T1000 (cell line): ENCODE data around the gene CLDN7.

ENCODE experiments used
- DNase-seq: peaks from one replicate; lab custom pipeline; 2025; ENCODE audit warnings: mixed read lengths; lab: John Stamatoyannopoulos, UW

The CLDN7 gene, protein sequence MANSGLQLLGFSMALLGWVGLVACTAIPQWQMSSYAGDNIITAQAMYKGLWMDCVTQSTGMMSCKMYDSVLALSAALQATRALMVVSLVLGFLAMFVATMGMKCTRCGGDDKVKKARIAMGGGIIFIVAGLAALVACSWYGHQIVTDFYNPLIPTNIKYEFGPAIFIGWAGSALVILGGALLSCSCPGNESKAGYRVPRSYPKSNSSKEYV

DNA sequence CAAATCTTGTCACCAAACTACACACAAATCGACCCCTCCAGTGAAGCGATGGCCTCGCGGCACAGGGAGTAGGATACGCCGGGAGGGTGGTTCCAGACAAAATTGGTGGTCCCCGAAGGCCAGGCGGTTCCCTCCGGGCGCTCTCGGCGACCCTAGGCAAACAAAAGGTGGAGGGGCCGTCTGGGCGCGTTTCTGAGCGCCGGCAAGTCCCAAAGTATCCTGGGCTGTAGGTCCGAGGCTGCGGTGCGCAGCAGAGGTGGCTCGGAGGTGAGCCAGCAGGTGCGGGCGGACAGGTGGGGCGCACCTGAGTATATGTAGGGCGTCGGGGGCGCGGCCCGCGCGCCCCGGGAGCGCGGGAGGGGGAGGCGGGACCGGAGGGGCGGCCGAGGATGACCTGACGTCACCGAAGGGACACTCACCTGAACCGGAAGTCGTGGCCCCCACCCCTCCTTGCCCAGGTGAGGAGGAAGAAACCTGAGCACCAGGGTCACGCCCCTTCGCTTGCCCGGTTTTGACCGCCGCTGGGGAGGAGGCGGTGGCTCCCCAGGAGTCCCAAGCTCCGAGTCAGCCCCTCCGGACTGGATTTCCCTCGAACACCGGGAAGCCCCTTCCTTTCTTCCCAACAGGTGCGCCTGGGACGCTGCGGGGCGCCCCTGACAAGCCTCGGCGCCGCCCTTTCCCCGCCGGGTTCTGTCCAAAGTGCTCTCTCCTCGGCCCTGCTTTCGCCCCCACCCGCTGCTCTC, at the start of gene CLDN7:
TSS of gene CLDN7 (minus strand) at position 287 of the 743 bp plus-strand sequence. CDS start 435 bp downstream, outside the sequence.
- no peak for DNase-seq

DNA sequence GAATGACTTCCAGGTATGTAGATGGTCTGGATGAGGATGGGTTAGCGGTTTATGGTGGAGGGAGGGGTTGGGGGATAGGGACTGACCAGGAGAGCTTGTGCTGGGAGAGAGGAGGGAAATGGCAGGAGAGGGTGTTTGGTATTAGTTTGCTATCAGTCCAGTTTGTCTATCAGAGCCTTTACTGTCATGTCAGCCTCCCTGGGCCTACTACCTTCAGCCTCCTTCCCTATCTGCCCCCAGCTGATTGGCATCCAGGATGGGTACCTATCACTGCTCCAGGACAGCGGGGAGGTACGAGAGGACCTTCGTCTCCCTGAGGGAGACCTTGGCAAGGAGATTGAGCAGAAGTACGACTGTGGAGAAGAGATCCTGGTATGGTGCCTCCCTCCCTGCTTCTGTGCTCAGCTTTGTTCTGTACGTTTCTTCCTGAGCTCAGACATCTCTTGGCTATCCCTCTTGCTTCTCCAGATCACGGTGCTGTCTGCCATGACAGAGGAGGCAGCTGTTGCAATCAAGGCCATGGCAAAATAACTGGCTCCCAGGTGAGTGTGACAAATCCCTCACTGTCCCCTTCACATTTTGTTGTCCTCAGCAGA, 48.9 kb upstream of the CLDN7 start:
- DNase-seq = no peak

DNA sequence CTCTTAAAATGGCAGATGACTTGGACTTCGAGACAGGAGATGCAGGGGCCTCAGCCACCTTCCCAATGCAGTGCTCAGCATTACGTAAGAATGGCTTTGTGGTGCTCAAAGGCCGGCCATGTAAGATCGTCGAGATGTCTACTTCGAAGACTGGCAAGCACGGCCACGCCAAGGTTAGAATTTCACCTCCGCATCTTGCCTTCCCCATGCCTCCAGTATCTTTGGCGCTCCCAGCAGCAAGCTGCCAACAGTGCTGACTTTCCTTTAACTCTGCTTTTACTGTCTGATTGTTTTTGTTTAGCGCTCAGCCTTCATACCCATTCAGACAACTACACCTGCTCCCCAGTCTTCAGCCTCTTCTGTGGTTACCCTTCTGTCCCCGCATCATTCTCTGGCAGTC, 47.4 kb upstream of the CLDN7 start:
- no peak for DNase-seq

DNA sequence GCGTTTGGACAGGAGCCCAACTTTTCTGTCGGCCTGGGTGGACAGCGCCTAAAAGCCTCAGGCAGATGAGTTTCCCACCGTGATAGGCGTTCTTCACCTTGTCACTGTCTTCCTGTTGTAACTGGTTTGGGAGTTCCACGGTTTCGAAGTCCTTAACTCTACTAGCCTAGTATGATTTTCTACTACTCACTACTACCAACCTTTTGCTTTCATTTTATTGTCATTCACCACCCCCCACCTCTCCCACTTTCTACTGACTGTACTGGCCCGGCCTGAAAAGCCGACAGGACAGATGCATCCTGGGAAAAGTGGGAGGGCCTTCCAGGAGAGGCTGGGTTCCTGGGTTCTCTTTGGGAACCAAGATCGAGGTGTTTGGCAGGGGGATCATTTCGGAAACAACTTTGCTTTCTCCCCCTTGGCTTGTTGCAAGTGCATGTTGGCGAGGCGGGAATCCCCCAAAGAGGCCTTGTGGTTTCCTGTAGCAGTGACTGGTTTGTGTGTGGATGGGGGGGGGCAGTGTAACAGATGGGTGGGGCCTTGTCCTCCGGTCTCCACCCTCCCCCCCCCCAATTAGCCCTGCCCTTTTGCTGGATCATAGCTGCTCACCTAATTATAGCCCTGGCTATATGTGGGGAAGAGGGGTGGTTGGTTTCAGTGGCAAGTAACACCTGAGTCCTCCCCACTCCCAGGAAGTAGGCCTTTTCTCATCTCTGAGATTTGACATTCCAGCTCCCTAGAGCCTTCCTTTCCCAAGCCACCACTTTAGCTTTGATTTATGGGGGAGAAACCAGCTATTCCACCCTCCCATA, 46.6 kb upstream of the CLDN7 start:
- DNase-seq = peak; percentile 49

DNA sequence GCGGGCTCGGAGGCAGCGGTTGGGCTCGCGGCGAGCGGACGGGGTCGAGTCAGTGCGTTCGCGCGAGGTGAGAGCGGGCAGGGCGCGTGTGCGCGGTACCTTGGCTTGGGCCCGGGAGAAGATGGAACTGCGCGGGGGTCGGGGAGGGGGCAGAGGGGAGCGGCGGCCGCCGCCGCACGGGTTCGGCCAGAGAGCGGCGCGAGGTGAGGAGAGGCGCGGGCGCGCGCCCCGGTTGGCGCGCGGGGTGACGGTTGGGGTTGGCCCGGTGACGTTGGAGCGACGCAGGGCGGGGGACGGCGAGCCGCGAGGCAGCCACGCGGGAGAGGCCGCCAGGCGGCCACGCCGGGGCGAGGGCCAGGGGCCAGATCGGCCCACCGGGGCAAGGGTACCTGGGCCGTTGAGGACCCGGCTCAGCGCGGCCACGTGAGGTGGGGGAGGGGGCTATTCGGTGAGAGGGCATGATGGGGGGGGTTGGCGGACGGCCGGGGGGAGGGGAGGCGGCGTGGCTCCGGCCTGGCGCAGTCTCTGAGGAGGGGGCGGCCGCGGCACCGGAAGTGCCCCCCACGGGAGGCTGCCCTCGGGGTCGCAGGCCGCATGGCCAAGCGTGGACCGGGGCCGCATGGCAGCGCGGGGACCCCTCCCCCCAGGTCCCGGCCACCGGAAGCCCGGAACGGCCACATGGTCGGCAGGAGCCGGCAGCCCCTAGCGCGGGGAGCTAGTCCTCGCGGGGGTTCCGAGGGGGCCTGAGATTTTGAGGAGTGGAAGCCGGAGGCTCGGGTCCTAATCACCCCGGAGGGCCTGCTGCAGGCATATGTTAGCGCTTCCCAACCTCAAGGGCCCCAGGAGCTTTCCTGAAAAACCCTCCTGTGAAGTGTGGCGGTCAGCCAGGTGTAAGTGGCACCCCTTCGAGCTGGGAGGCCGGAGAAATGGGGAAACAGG, 45.7 kb upstream of the CLDN7 start:
- DNase-seq = no peak

DNA sequence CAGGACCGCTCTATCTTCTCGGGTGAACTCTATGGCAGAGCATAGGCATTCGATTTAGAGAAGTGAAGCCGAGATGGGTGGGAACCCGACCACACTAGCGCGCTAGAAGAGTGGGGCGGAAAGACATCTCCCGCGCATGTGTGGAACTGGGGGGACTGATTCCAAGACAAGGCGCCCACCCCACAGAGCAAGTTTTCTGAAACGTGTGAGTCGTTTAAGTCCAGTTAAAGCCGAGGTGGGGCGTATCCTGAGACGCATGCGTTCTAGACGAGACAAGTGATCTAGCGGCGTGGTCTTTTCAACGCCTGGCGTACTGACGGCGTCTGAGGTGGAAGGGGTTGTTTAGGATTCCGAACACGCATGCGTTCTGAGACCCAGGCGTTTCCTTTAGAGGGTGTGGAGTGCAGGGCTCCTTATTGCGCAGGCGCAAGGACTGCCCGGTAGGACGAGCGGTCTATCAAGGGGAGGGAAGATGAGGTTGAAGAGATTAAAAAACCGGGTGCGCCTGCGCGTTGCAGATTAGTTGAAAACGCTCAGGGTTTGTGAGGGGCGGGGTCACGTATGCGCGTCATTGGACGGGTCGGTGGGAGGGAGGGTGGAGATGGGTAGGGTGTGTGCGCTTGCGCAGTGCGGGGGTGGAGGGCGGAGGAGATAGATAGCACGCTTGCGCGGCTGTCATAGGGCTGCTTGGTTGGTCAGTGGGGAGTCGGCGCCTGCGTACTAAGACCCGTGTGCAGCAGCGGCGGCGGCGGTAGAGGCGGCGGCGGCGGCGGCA, 44.8 kb upstream of the CLDN7 start, which contains the start of gene EIF5A:
TSS of gene EIF5A (plus strand) at position 718 of the 775 bp plus-strand sequence. CDS start 2,008 bp downstream, outside the sequence.
- peak; percentile 99 for DNase-seq

DNA sequence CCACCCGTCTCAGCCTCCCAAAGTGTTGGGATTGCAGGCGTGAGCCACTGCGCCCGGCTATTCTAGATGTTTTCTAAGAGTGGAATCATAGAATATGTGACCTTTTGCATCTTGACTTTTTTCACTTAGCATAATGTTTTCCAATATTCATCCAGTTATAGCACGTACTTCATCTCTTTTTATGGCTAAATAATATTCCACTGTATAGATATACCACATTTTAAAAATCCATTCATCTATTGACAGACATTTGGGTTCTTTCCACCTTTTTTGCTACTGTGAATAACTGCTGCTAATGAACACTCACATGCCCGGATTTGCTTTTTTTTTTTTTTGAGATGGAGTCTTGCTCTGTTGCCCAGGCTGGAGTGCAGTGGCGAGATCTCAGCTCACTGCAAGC, 41.9 kb upstream of the CLDN7 start:
- no peak for DNase-seq

DNA sequence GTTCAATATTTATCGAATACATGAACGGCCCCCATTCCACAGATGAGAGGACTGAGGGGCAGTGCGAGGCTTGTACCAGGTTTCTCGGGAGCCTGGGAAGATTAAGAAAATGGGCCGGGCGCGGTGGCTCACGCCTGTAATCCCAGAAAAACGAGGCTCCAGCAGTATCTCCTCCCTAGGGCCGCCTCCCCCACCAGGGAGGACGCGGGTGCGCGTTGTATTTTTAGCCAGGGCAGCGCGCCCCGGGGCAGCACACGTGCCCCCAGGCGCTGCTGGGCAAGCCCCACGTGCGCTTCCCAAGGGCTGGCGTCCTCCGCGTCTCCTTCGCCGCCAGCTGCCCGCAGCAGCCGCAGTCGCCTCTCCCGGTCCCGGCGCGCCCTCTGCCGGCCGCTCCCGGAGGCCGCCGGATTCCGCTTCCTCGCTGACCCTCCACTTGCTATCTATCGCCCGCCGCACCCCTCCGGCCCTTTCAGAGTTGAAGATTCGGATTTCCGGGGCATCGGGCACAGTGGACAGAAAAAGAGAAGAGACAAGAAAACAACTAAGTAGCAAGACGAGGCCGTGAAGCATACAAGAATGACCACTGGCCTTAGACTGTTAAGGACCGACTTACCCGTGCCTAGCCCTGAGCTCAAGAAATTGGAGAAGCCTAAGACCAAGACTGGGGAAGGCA, 34.0 kb upstream of the CLDN7 start:
- DNase-seq = peak; percentile 81

DNA sequence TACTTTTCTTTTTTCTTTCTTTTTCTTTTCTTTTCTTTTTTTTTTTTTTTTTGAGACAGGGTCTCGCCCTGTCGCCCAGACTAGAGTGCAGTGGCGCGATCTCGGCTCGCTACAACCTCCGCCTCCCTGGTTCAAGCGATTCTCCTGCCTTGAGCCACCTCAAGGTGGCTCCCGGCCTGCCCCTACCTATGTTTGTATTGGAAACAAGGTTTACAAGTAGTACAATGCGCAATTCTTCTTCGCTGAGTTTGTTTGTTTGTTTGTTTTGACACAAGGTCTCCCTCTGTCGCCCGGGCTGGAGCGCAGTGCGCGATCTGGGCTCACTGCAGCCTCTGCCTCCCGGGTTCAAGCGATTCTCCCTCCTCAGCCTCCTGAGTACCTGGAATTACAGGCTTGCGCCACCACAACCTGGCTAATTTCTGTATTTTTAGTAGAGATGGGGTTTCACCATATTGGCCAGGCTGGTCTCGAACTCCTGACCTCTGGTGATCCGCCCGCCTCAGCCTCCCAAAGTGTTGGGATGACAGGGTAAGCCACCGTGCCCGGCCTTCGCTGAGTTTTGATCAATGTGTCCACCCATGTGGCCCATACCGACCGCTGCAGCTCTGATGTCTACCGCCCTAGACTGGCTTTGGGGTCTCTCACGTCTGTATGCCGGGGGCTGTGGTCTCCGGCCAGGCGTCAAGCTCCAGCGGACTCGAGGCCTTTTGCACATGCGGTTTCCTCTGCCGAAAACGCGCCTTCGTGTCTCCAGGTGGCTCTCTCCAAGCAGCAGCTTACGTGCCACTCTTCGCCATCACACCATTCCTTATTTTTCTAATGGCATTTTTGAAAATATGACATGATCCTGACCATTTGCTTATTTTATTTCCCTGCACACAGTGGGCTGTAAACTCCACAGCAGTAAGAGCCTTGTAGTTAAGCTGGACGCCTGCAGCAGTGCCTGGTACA, 33.2 kb upstream of the CLDN7 start:
- no peak for DNase-seq

DNA sequence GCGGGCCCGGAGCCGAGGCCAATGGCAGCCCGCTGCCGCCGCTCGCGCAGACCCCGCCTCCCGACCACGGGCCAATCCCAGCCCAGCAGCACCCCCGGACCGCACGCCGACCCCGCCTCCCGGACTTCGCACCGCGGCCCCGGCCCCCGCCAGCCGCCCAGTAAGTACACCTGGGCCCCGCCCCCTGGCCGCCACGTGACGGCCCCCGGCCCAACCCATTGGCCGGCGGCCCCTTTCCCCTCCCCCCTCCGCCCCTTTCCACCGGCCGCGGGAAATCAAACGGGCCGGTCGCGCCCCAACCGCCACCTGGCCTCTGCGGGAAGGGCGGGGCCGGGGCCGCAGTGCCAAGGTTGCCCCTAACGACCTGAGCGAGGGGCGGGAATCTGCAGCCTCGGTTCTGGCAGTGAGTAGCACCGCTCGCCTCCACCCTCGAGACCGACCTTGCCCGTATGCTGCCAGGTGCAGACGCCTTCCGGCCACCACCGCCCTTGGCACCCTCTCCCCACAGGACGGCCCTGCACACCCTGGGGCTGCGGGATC, 32.4 kb upstream of the CLDN7 start, which contains the start of gene YBX2:
TSS of gene YBX2 (minus strand) at position 26 of the 540 bp plus-strand sequence. CDS start 139 bp downstream, outside the sequence.
- DNase-seq = peak; percentile 34

DNA sequence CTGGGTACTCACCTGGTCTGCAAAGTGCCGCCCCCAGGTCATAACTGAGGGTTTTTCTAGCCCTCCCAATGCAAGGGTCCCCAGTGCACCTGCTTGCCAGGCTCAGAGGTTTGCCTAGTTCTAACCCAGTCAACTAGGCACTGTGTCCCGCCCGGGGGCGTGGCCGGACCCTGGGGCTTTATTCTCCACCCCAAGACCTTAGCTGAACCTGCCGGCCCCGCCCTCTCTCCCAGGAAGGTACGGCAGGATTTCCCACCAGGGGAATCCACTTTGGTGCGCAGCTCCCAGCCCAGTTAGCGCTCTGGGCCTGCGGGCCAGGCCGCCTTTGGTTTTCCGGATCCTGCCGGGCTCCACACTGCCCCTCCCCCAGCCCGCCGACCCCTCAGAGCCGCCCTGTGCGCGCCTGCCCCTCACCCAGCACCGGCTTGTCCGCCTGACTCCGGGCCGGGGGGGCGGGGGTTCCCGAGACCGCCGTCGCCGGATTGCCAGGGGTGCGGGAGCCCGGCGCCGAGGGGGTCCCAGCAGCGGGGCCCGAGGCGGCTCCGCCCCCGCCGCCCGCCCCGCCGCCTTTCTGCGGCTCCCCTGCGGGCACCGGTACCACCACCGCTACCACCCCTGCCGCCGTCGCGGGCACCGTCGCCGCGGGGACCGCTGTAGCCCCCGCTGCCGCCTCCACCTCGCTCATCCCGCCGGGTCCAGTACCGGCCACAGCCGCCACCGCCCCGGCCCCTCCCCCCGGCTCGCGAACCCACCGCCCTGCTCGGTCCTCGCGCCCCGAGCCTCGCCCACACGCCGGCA, 31.7 kb upstream of the CLDN7 start:
- no peak for DNase-seq

DNA sequence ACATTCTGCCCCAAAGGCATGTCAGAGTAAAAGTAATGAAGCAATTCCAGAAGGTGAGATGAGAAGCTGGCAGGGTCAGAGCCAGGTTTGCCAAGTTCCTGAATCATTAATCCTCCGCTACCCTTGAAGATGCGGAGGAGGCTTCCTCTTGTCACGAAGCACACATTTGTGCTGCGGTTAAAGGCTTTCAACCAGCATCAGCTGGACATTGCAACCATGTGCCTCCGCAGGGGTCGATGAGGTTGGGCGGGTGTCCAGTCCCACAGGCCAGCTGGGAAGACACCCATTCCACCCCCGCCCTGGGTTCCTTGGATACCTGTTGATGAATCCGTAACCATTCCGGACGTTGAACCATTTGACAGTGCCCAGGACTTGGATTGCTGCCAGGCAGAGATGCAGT, 30.9 kb upstream of the CLDN7 start:
- DNase-seq = no peak

DNA sequence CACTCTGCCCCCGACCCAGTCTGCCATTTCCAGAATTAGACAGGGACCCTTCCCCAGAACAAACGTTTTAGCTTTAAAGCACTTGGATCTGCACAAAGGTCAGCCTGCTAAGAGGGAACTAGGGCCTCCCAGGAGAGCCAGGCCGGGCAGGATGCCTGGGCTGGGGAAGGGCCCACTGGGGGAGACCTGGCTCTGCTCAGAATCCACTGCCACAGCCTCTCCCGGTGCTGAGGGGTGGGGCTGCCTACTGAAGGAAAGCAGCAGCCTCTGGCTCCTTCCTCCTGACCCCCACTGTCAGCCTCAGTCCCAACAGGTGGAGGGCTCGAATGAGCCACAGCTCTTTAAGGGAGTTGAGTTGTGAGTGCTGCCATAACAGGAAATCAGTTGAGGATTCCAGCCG, 30.5 kb upstream of the CLDN7 start:
- no peak for DNase-seq

DNA sequence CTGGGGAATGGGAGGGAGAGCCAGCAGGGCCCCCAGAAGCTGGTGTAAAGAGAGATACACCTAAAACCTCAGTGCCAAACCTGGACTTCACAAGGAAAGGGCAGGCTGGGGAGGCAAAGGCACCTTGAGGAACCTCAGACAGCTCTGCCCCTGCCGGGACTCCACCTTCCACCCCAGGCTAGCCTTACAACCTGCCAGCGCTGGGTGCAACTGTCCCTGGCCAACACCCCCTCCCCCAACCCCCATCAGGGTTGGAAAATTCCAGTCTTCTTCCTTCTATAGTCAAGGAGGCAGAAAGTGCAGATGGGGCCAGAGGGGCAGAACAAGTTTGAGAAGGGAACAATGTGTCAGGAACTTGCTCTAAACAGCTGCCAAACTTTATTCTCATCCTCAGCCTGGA, 29.9 kb upstream of the CLDN7 start:
- no peak for DNase-seq

DNA sequence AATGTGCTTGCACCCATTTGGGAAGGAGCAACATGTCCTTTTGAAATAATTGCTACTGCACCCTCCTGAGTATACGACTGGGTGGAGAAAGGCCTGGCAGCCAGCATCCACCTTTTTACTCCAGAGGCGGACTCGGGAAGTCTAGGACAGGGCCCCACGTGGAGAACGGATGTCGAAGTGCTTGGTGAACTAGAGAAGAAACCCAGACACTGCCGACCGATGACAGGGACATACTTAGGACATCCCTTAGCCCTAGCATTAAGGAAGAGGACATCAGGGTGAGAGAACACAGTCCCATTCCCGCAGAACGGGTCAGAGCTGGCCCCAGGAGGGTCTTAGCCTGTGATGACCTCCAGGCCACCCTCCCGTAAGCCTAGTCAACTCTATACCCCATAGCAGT, 28.4 kb upstream of the CLDN7 start:
- DNase-seq = no peak

DNA sequence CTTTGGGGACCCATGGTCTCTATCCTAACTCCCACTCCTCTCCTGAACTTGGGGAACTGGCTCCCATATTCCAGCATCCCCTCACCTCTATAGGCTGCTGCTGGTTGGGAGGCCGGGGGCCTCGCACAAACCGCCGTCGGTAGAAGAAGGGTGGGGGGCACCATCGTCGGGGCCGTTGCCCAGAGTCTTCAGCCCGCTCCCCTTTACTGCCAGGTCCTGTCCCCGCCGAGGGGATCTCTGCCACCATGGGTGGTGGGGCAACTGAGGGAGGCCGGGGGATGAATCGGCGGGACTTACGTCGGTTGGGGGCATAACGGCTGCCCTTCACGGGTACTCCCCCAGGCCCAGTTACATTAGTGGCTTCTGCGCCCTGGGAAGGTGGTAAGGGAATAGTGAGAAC, 27.9 kb upstream of the CLDN7 start:
- DNase-seq = no peak

DNA sequence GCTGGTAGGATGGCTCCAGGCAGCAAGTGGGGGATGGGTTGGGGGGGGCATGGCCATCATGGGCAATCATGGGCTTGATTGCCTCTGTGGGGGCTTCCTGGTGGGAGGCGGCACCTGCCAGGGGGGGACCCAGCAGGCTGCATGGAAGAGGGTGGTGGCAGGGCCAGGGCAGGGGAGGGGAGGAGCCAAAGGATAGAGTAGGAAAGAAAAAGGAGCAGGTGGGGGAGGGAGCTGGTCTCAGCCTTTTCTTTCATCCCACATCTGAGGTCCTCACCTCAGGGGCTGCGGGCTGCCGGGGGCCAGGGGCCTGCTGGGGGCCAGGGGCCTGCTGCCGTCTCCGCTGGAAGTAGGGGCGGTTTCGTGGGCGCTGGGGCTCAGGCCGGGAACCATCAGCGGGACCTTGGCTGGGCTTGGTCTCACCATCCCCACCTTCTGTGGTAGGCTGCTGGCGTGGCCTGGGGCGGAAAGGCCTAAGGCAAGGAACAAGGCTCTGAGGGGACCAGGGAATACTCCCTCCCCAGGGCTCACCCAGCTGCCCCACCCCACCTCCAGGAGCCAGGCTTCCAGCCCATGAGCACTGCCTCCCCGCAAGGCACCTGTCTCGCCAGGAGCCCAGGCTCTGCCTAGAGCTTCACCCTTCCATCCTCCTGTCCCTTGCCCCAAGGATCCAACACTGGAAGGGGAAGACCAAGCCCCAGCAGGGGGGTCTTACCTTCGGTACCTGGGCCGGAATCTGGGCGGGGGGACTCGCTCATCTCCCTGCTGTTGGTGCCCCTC, 27.2 kb upstream of the CLDN7 start:
- DNase-seq = no peak
